Right lobe of liver (tissue), 6 donors: ENCODE measurements around the gene GNAL. TPM values are rescaled to one million over a fixed set of nuclear protein-coding genes. Genes with fewer than 3 reads are reported as not detected.

Experiments used
- ATAC-seq, 4 donors: fragments of 200-7000 bp; cut with Tn5 transposase; one replicate each; pipeline ENCODE4 v1.9.1; 2020; ENCODE audit warnings: mild to moderate bottlenecking in 4 of 4, moderate library complexity in 4 of 4
- DNase-seq, 3 donors: peaks; one replicate each; pipeline ENCODE4 v3.0.0-alpha.2; 2020
- H3K27ac ChIP-seq, 3 donors: fragments of 200-600 bp; one replicate each; pipeline ENCODE4 v1.8.0; 2022
- H3K27me3 ChIP-seq, 2 donors: fragments of 200-600 bp; one replicate each; pipeline ENCODE4 v1.8.0; 2022
- H3K36me3 ChIP-seq, 4 donors: fragments of 200-600 bp; sonication (generic) in 1 of 4; one replicate each; pipeline versions ENCODE4 v1.5.1 to v1.8.0; 2017 to 2022; ENCODE audit warnings: control low read depth in 1 of 4
- H3K4me1 ChIP-seq, 4 donors: fragments of 200-600 bp; sonication (generic) in 1 of 4; one replicate each; pipeline versions ENCODE4 v1.5.1 to v1.8.0; 2017 to 2022; ENCODE audit warnings: control low read depth in 1 of 4
- H3K4me3 ChIP-seq, 3 donors: fragments of 200-600 bp; one replicate each; pipeline ENCODE4 v1.8.0; 2022
- H3K9me3 ChIP-seq, 4 donors: fragments of 200-600 bp; sonication (generic) in 1 of 4; one replicate each; pipeline versions ENCODE4 v1.5.1 to v1.8.0; 2017 to 2022; ENCODE audit warnings: control low read depth in 1 of 4
- POLR2A ChIP-seq: fragments of 450-650 bp; IDR thresholded peaks from one replicate; pipeline ENCODE4 v1.6.1; 2017; ENCODE audit warnings: antibody characterized with exemption, mild to moderate bottlenecking
- WGBS: methylation state at CpG from one replicate; pipeline ENCODE4 v1.1.6; 2018; ENCODE audit warnings: low coverage, low lambda C conversion rate; ENCODE audit not compliant: insufficient coverage; ENCODE audit errors: missing lambda C conversion rate; 5-methylcytosine and 5-hydroxymethylcytosine counted together
- intact Hi-C, 2 donors: fragments of 100-400 bp; cut with DNase I; formaldehyde crosslinking; loops; one replicate each; pipeline versions ENCODE4 v1.11.2 to v1.14.1; 2022
- microRNA-seq, 2 donors: library from miRNA; unstranded; fragments of <30 nt; microRNA quantifications; one replicate each; pipeline ENCODE4, GENCODE V29; 2019 to 2020
- total RNA-seq, 6 experiments: library from RNA; depleted of rRNA in 2 of 6; stranded (reverse); fragments of >200 nt in 2 of 6; fragmentation: NEBNext Ultra II Directional in 3 of 6; extraction: Animal tissue kit (Norgen Biotek cat#: 25700) in 3 of 6; gene quantifications; one replicate each; pipeline versions ENCODE4 v1.1.0 to v1.2.4, GENCODE V29; 2016 to 2023
- TF ChIP-seq, protein P1 (sequence below), 4 donors: fragments of 200-600 bp in 3 of 4; fragments of 450-650 bp in 1 of 4; IDR thresholded peaks; one replicate each; pipeline versions ENCODE4 v1.5.1 to v1.8.0; 2016 to 2022; ENCODE audit warnings: antibody characterized with exemption in 4 of 4, mild to moderate bottlenecking in 2 of 4
- donor health status: DM: no; HTN: yes; CAD: no.
- donor health status: DM: no; HTN: no; CAD: no.
- donor health status: DM: no; HTN: no; CAD: no.
- donor health status: DM: no; HTN: yes; CAD: no.
- donor health status: DM: no; HTN: yes; CAD: no.

The GNAL gene
- total RNA-seq, 6 experiments from 2014 or later, result 0.19 to 1.9 (median 1.2) TPM

DNA sequence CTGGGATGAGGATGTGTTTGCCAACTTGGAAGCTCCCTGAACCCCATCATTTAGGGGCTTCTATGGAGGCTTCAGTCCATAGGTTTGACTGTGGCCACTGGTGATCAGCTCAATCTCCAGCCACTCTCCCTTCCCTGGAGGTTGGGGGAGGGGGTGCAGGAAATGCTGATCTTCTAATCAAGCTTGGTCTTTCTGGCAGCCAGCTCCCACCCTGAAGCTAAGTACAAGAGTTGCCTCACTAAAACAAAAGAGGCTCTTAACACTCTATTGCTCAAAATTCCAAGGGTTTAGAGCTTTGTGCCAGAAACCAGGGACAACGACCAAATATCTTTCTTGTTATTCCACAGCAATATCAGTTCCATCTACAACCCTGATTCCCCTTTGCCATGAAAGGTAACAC lies 238.4 kb downstream of the GNAL start:
- ATAC-seq, result no peak

DNA sequence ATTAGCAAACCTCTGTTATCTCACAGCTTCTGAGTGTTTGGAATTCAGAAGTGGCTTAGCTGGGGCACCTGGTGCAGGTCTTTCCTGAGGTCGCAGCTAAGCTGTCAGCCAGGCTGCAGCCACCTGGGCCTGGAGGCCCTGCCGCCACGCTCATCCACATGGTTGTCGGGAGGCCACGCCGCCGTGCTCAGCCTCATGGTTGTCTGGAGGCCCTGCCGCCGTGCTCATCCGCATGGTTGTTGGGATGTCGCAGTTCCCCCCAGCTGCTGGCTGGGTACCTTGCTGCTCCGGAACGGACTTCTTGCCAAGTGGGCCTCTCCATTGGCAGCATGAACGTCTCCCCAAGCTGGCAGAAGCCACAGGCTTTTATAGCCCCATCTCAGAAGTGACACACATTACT lies 243.3 kb downstream of the GNAL start:
- H3K27ac ChIP-seq, result no peak overlapping the region
- H3K9me3 ChIP-seq, result no peaks in the 10 kb centered on the region
- H3K27me3 ChIP-seq, result no peaks in the 10 kb centered on the region
- no peaks in the 10 kb centered on the region for H3K4me1 ChIP-seq
- intact Hi-C loops, result loop anchor here in 1 of 2 donors (10.0 kb wide), 2 partner anchors 62 to 102 kb away; no protein-coding TSS in a partner anchor
- DNase-seq, result no peak
- no peak overlapping the region for H3K4me3 ChIP-seq
- 92% methylated on average over 5 of the region's 14 CpGs for WGBS
- no peaks in the 10 kb centered on the region for H3K36me3 ChIP-seq
- ATAC-seq, result peak in 1 of 4 donors; percentile 16
- TF ChIP-seq POLR2A, result no peak
- TF ChIP-seq, protein P1, sequence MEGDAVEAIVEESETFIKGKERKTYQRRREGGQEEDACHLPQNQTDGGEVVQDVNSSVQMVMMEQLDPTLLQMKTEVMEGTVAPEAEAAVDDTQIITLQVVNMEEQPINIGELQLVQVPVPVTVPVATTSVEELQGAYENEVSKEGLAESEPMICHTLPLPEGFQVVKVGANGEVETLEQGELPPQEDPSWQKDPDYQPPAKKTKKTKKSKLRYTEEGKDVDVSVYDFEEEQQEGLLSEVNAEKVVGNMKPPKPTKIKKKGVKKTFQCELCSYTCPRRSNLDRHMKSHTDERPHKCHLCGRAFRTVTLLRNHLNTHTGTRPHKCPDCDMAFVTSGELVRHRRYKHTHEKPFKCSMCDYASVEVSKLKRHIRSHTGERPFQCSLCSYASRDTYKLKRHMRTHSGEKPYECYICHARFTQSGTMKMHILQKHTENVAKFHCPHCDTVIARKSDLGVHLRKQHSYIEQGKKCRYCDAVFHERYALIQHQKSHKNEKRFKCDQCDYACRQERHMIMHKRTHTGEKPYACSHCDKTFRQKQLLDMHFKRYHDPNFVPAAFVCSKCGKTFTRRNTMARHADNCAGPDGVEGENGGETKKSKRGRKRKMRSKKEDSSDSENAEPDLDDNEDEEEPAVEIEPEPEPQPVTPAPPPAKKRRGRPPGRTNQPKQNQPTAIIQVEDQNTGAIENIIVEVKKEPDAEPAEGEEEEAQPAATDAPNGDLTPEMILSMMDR (IDR thresholded peaks at IDR 0.05), result no peak

More for the DNA sequence above, 238.4 kb downstream of the GNAL start:
- Histone ChIP-seq H3K4me3 (no peak overlapping the region), H3K36me3 (no peaks in the 10 kb centered on the region), H3K9me3 (no peaks in the 10 kb centered on the region), H3K27me3 (no peaks in the 10 kb centered on the region), H3K27ac (no peak overlapping the region), H3K4me1 (no peaks in the 10 kb centered on the region)
- no CpG with 5 or more reads among the region's 1 CpG for WGBS
- intact Hi-C loops, result no loop called here
- TF ChIP-seq POLR2A, result no peak
- TF ChIP-seq, protein P1 (IDR thresholded peaks at IDR 0.05), result no peak
- DNase-seq, result no peak

Small RNAs within 50 kb of the gene (microRNA-seq; reads per million reads assigned to microRNA genes)
- gene MIR7153, result 0 reads per million in 2 donors

Other genes with a start within 250 kb of the GNAL start
- not detected for gene SLC35G4, start 79.7 kb upstream of the GNAL start, total RNA-seq
- gene CHMP1B, start 162.1 kb downstream of the GNAL start, total RNA-seq, result 10 to 100 TPM; 13.5 to 22.4 (median 18.2) TPM
- 10 to 100 TPM; 23.2 to 40.9 (median 30.7) TPM for gene MPPE1, start 219.1 kb downstream of the GNAL start, total RNA-seq